IPS-NIHi7 (cell line): ENCODE measurements around the gene INO80B.
"Not testable (repeated sequence)": the region's sequence is repeated elsewhere in the genome, so short reads cannot be mapped to it uniquely, and the experiment has no call there.

ENCODE experiments used
- DNase-seq: peaks from one replicate; pipeline ENCODE4 v3.0.0; 2012; ENCODE audit warnings: mixed read lengths; ENCODE audit errors: extremely low spot score

INO80B gene

GRCh38 chr2:74425523-74425922 lies 29.4 kb upstream of the INO80B start:
- DNase-seq, result no peak

- no peak for DNase-seq
Measured at GRCh38 chr2:74426181-74426758, 28.6 kb upstream of the INO80B start.

GRCh38 chr2:74427551-74427950 lies 27.3 kb upstream of the INO80B start:
- no peak for DNase-seq

- no peak for DNase-seq
Measured at GRCh38 chr2:74428675-74429074, 26.2 kb upstream of the INO80B start.

GRCh38 chr2:74429487-74430451 lies 25.1 kb upstream of the INO80B start:
- no peak for DNase-seq

GRCh38 chr2:74430502-74430901 lies 24.4 kb upstream of the INO80B start:
- DNase-seq, result no peak

GRCh38 chr2:74436111-74436805 lies 18.6 kb upstream of the INO80B start:
- no peak for DNase-seq

GRCh38 chr2:74436848-74437695 lies 17.8 kb upstream of the INO80B start:
- DNase-seq, result peak; percentile 61

- DNase-seq, result no peak
Measured at GRCh38 chr2:74438248-74438647, 16.6 kb upstream of the INO80B start.

- DNase-seq, result no peak
Measured at GRCh38 chr2:74439373-74439772, 15.5 kb upstream of the INO80B start.

- DNase-seq, result no peak
Measured at GRCh38 chr2:74439803-74440377, 15.0 kb upstream of the INO80B start.

- peak; percentile 96 for DNase-seq
Measured at GRCh38 chr2:74440378-74441169, 14.3 kb upstream of the INO80B start.

- DNase-seq, result no peak
Measured at GRCh38 chr2:74441170-74441689, 13.7 kb upstream of the INO80B start.

GRCh38 chr2:74441690-74442482 lies 13.0 kb upstream of the INO80B start, which contains the start of gene RTKN:
RTKN (minus strand) TSS chr2:74441937; CDS start chr2:74441816, 121 bp downstream.
- DNase-seq, result peak; percentile 84

GRCh38 chr2:74442483-74443297 lies 12.2 kb upstream of the INO80B start:
- not testable (repeated sequence) for DNase-seq

- DNase-seq, result no peak
Measured at GRCh38 chr2:74444498-74445318, 10.2 kb upstream of the INO80B start.

GRCh38 chr2:74447230-74447999 lies 7.5 kb upstream of the INO80B start:
- no peak for DNase-seq
